ENCODE data around the gene MED17. TPM values are rescaled to one million over a fixed set of nuclear protein-coding genes. Genes with fewer than 3 reads are reported as not detected.

The MED17 gene
- total RNA-seq, 4 donors from 2014 or later = 18.1 to 40.6 (median 21.5) TPM

DNA sequence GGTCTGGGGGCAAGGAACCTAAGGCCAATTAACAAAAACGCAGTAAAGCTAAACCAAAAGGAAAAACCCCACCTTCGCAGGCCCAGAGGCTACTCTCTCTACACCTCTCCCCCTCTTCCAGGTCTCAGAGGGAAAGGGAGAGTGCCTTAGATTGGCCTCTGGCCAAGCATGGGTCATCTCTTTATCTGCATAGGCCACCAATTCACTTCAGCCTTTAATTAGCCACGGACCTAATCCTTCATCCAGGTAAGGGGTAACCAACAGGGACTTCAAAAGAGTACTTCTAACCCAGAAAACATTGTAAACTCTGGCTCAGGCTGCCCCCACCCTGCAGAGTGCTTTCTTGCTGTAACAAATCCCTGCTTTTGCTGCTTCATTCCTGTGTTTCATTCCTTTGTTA, 56.9 kb downstream of the MED17 start:
- ATAC-seq (ENCODE audit: low FRiP score) (no peak), DNase-seq (ENCODE audit: low spot score) (no peak)
- TF ChIP-seq, protein P1, sequence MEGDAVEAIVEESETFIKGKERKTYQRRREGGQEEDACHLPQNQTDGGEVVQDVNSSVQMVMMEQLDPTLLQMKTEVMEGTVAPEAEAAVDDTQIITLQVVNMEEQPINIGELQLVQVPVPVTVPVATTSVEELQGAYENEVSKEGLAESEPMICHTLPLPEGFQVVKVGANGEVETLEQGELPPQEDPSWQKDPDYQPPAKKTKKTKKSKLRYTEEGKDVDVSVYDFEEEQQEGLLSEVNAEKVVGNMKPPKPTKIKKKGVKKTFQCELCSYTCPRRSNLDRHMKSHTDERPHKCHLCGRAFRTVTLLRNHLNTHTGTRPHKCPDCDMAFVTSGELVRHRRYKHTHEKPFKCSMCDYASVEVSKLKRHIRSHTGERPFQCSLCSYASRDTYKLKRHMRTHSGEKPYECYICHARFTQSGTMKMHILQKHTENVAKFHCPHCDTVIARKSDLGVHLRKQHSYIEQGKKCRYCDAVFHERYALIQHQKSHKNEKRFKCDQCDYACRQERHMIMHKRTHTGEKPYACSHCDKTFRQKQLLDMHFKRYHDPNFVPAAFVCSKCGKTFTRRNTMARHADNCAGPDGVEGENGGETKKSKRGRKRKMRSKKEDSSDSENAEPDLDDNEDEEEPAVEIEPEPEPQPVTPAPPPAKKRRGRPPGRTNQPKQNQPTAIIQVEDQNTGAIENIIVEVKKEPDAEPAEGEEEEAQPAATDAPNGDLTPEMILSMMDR (IDR thresholded peaks at IDR 0.05) = no peak

DNA sequence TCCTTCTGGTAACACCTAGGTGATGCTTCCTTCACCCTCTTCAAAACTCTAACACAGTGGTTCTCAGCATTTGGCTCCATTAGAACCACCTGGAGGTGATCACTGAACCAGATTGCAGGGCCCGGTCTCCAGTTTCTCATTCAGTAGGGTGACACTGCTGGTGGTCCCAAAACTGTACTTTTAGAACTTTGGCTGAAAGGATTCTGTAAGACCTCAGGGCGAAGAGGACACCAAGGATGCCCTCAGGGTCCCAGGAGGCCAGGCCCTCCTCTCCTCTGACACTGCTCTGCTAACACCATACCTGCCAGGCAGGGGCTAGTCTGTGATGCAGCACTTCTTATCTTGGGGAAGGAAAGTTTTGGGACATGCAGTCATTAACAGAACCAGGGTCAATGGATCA, 57.4 kb downstream of the MED17 start:
- DNase-seq (ENCODE audit: low spot score) (no peak), ATAC-seq (ENCODE audit: low FRiP score) (no peak)
- TF ChIP-seq, protein P1 (IDR thresholded peaks at IDR 0.05) = no peak

DNA sequence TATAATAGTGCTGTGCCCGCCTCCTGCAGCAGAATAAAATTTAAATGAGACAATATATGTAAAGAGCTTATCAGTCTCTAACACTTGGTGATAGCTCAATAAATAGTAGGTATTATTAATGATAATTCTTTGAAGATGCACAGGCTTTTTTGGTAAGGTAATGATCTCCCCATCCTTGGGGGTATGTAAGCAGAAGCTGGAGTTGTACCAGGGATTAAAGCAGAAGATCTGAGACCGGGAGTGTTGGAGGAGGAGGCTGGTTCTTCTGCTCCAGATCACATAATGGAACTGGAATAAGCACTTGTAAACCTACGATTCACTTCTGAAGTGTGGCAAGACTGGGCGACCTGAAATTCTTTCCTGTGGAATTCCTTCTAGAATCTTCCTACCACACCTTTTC, 58.0 kb downstream of the MED17 start:
- TF ChIP-seq, protein P1 (IDR thresholded peaks at IDR 0.05) = no peak
- DNase-seq (ENCODE audit: low spot score) = no peak
- no peak for ATAC-seq (ENCODE audit: low FRiP score)

DNA sequence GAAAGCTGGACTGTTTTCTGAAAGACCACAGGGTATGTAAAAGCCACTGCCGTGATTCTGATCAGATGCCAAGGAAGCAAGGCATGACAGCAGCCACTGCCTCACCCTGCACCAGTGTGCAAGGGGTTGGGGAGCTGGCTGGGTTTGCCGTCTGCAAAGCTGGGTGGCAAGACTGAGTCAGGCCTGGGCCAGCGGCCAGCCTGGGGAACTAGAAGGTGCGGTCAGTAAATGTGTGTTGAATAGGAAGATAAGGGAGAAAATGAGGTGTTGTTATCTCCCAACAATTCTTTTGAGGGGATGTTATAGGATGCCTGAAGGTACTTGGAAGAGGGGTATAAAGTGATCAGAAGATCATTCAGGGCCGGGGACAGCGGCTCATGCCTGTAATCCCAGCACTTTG, 58.4 kb downstream of the MED17 start:
- DNase-seq (ENCODE audit: low spot score) = no peak
- TF ChIP-seq, protein P1 (IDR thresholded peaks at IDR 0.05) = no peak
- ATAC-seq (ENCODE audit: low FRiP score) = peak; percentile 33

DNA sequence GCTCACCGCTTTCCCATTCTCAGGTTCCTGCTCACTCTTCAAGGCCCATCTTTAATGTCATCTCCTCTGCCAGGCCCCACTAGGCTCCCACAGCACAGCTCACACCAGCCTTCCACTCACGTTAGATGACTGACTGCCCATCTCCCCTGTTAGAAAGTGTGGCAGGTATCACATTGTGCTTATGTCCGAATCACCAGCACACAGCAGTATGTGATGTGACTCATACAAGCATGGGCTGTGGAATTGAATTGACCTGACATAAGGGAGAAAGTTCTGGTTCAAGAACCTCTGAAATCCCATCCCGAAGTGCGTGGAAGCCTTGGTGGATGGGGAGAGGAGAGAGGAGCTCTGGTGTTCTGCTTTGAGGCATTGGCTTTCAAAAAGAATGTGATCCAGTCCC, 59.8 kb downstream of the MED17 start:
- DNase-seq (ENCODE audit: low spot score) (no peak), ATAC-seq (ENCODE audit: low FRiP score) (no peak)
- TF ChIP-seq, protein P1 (IDR thresholded peaks at IDR 0.05) = no peak

DNA sequence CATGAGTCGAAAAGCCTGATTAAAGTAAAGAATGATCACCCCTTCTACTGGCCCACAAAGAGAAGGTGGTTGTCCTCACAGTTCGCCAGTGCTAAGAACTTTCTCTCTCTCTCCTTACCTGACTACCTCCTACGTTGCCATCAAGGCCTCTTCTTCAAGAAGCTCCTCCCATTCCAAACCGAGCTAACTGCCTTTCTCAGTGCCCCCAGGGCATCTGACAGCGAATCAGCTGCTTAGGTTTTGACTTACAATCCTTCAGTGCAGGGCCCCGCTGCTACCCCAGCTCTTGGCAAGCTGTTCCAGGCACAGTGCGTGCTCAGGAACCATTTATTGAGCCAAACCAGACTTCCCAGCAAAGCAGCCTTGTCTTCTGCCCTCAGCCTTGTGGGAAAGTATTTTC, 60.5 kb downstream of the MED17 start:
- DNase-seq (ENCODE audit: low spot score) = no peak
- ATAC-seq (ENCODE audit: low FRiP score) = no peak
- TF ChIP-seq, protein P1 (IDR thresholded peaks at IDR 0.05) = no peak

DNA sequence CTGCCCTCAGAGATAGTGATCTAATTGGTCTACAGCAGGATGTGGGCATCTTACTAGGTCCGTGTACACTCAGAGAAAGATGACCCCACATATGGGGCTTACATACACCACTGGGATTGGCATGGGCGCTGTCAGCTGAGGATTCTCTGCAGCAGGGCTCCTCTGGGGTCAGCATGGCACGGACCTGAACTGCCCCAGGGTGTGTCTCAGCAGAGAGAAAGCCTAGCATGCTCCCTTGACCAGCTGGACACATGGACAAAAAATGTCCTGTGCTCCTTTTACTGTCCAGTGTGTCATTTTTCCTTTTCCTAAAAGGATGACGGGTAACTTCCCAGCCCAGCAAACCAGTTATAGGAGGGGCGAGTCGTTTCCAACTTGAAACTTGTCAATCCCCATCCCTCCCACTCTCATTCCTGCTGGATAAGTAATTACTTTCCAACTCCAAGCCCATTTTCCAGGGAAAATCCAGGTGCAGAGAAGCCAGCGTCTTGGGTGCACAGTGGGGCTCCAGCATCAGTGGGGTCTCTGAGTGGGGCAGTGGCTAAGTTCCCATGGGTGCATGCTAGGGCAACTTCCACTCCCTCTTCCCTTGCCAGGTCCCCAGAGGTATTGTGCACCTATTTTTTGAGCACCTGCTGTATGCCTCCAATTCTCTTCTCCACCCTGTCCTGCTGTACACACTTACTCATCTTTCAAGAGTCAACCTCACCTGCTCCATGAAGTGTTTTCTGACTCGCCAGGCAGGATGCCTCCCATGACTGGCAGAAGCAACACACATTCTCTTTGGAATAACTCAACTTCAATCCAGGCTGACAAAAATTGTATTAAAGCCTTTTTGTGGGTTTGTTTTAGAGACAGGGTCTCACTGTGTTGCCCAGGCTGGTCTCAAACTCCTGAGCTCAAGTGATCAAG, 61.4 kb downstream of the MED17 start:
- TF ChIP-seq, protein P1 (IDR thresholded peaks at IDR 0.05) = no peak
- DNase-seq (ENCODE audit: low spot score) (no peak), ATAC-seq (ENCODE audit: low FRiP score) (no peak)

Data from omental fat pad (tissue), 4 donors.